Activated gamma-delta T cell treated with Interleukin-2 at 50 U/mL for 16 hours (primary cell): ENCODE data around the gene MAP3K2.

Source experiments
- DNase-seq: peaks from one replicate; pipeline ENCODE4 v3.0.0-alpha.2; 2020

The MAP3K2 gene

GRCh38 chr2:127280693-127281092 is 107.1 kb downstream of the MAP3K2 start:
- DNase-seq = no peak

GRCh38 chr2:127279781-127280180 is 108.0 kb downstream of the MAP3K2 start:
- no peak for DNase-seq

- DNase-seq = no peak
Observed at GRCh38 chr2:127278959-127279358, 108.8 kb downstream of the MAP3K2 start.

GRCh38 chr2:127277028-127277427 is 110.7 kb downstream of the MAP3K2 start:
- DNase-seq = no peak

DNA sequence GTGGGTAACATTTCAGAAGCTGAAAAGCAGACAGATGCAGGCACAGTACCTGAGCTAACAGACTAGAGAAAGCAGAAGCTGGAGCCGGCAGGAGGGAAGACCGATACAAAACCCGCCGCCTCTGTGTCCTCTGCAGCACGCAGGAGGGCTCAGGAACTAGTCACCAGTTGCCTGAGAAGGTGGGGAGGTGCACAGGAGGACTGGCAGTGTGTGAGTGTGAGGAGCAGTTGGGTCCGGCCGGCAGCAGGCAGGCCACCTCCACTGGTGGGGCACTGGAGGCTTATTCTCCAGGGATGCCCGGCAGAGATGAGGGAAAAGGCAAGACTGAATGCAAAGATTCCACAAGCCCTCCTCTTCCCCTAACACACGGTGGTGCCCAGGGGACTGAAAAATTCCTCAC is 112.0 kb downstream of the MAP3K2 start:
- no peak for DNase-seq

GRCh38 chr2:127275356-127275755 is 112.4 kb downstream of the MAP3K2 start:
- no peak for DNase-seq

DNA sequence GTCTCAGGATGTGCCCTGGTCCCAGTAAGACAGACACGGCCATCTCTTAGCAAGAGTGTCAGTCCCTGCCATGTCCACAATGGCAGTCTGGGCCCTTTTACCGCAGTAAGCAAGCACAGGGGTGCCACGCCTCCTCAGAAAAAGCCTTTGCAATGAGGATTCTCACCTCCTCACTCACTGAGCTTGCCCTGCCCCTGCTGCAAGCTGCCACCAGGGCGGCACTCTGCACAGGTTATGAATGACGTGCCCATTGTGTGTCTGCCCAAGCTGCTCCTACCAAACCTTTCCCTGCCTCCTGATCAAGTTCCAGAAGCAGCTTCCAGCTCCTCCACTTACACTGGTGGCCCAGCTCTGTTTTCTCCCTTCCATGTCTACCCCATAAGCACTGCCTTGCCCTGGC is 117.1 kb downstream of the MAP3K2 start:
- DNase-seq = no peak

DNA sequence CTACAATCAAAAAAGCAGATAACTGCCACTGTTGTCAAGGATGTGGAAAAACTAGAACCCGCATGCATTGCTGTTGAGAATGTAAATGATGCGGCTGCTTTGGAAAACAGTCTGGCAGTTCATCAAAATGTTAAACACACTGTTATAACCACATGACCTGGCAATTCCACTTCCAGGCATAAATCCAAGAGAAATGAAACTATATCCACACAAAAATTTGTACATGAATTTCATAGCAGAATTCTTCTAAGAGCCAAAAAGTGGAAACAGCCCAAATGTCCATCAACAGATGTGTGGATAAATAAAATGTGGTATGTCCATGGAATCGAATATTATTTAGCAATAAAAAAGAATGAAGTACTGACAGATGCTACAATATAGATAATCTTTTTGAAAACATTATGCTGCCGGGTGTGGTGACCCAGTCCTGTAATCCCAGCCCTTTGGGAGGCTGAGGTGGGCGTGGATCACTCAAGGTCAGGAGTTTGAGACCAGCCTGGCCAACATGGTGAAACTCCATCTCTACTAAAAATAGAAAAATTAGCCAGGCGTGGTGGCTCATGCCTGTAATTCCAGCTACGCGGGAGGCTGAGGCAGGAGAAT is 125.9 kb downstream of the MAP3K2 start:
- DNase-seq = no peak

- no peak for DNase-seq
Observed at GRCh38 chr2:127259355-127259754, 128.4 kb downstream of the MAP3K2 start.

- no peak for DNase-seq
Observed at GRCh38 chr2:127256866-127257265, 130.9 kb downstream of the MAP3K2 start.

DNA sequence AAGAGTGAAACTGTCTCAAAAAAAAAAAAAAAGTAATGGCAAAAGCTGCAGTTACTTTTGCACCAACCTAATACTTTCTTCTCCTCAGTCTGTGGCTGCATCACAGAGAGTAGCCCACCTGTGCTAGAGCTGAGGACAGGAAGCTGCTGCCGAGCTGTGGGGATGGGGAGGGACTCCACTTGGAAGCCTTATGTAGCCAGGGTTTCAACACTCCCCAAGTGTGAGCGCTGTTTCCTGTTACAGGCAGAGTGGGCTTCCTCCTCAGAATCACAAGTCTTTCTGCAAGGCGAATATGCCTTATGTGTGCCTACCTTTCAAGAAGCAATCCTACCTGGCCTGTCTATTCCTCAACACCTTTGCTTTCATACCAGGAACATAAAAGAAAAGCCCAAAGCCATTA is 131.4 kb downstream of the MAP3K2 start:
- no peak for DNase-seq

GRCh38 chr2:127255721-127256120 is 132.1 kb downstream of the MAP3K2 start:
- DNase-seq = no peak

DNA sequence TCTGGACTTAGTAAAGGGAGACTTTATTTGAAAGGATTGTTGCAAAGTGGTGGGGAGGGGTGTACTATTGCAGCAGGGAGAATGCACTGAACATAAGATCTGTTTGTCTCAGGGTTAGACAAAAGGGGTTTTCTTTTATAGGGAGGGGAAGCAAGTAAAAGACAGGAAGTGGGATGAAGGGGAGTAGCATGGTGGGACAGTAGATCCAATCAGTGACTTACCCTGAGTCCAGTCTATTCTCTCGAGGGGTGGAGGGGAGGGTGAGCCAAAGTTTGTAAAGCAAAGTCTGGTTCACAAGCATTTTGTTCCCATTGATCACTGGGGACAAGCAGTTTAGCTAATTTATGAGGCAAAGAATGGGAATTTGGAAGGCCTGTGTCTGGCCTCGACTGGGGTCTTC is 132.6 kb downstream of the MAP3K2 start:
- no peak for DNase-seq

- no peak for DNase-seq
Observed at GRCh38 chr2:127254386-127254981, 133.3 kb downstream of the MAP3K2 start.
